Fibroblast of the aortic adventitia (primary cell): Measurements from ENCODE around the gene THAP4. TPM values are rescaled to one million over a fixed set of nuclear protein-coding genes. Genes with fewer than 3 reads are reported as not detected.

Experiments used
- DNase-seq: peaks from one replicate; pipeline ENCODE4 v3.0.0-alpha.2; 2010; ENCODE audit warnings: low read depth
- H3K4me3 ChIP-seq: 2 replicates; pipeline ENCODE4 v1.5.1; 2011; ENCODE audit warnings: low read depth, mild to moderate bottlenecking, control low read depth, low read length, moderate library complexity
- total RNA-seq: library from RNA; depleted of rRNA; stranded (reverse); fragments of >200 nt; gene quantifications from 2 replicates; pipeline ENCODE4 v1.2.3, GENCODE V29; 2012; ENCODE audit warnings: low replicate concordance
- TF ChIP-seq, protein P1 (sequence below): IDR thresholded peaks from 2 replicates; pipeline ENCODE4 v1.5.1; 2011; ENCODE audit warnings: mild to moderate bottlenecking, low read length, control low read depth, inconsistent platforms; ENCODE audit not compliant: insufficient read depth

Gene THAP4
- total RNA-seq, 1 donor: 26.4 TPM

GRCh38 chr2:241660593-241661213, 23.7 kb upstream of the THAP4 start:
- no peak overlapping the region for H3K4me3 ChIP-seq
- no peak for DNase-seq
- TF ChIP-seq, protein P1, sequence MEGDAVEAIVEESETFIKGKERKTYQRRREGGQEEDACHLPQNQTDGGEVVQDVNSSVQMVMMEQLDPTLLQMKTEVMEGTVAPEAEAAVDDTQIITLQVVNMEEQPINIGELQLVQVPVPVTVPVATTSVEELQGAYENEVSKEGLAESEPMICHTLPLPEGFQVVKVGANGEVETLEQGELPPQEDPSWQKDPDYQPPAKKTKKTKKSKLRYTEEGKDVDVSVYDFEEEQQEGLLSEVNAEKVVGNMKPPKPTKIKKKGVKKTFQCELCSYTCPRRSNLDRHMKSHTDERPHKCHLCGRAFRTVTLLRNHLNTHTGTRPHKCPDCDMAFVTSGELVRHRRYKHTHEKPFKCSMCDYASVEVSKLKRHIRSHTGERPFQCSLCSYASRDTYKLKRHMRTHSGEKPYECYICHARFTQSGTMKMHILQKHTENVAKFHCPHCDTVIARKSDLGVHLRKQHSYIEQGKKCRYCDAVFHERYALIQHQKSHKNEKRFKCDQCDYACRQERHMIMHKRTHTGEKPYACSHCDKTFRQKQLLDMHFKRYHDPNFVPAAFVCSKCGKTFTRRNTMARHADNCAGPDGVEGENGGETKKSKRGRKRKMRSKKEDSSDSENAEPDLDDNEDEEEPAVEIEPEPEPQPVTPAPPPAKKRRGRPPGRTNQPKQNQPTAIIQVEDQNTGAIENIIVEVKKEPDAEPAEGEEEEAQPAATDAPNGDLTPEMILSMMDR: no peak

GRCh38 chr2:241659150-241659739, 22.3 kb upstream of the THAP4 start:
- peak; percentile 77 for DNase-seq
- TF ChIP-seq, protein P1: peak; percentile 76
- H3K4me3 ChIP-seq: no peak overlapping the region

- TF ChIP-seq, protein P1: no peak
- H3K4me3 ChIP-seq: no peak overlapping the region
- no peak for DNase-seq
Measured at GRCh38 chr2:241658296-241658695, 21.3 kb upstream of the THAP4 start.

- H3K4me3 ChIP-seq: no peak overlapping the region
- no peak for DNase-seq
- TF ChIP-seq, protein P1: no peak
Measured at GRCh38 chr2:241657786-241658254, 20.9 kb upstream of the THAP4 start.

GRCh38 chr2:241656190-241656741, 19.3 kb upstream of the THAP4 start:
- TF ChIP-seq, protein P1: no peak
- no peak for DNase-seq
- H3K4me3 ChIP-seq: no peak overlapping the region

DNA sequence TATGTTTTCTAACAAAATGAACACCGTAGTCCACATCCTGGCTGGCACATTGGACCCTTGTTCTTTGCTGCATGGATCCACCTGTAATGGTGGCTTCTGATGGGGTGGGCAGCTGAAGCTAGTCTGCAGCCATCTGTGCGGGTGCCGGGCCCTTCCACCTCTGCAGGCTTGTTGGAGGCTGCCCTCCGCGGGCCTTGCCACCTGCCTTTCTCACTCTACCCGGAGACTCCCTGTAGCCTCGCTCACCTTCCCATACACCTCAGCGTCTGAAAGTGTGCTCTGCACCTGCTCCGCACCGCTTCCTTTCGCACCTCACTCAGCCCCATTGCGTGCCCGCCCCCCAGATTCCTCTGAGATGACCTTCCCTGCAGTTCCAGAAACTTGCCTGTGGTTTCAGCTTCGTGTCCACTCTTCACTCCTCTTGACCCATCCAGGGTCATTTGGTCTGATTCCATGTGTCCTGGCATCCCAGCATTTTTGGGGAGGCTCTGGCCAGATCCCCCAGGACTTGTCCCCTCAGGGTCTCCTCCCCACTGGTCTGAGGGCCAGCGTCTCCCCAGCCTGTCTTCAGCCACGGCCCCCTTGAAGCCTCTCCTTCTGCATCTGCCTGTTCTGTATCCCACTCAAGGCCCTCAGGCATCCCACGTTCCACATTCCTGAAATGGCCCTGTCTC, 18.7 kb upstream of the THAP4 start:
- no peak overlapping the region for H3K4me3 ChIP-seq
- TF ChIP-seq, protein P1: no peak
- no peak for DNase-seq
